ENCODE data around the gene PCAT6.
"Not testable (repeated sequence)": the region's sequence is repeated elsewhere in the genome, so short reads cannot be mapped to it uniquely, and the experiment has no call there.

PCAT6 gene

GRCh38 chr1:202810615-202811295 is at the start of gene PCAT6:
Gene PCAT6 (plus strand): TSS chr1:202810954.
- peak; percentile 96 for DNase-seq

GRCh38 chr1:202762019-202762418 is 48.7 kb upstream of the PCAT6 start:
- DNase-seq: no peak

DNA sequence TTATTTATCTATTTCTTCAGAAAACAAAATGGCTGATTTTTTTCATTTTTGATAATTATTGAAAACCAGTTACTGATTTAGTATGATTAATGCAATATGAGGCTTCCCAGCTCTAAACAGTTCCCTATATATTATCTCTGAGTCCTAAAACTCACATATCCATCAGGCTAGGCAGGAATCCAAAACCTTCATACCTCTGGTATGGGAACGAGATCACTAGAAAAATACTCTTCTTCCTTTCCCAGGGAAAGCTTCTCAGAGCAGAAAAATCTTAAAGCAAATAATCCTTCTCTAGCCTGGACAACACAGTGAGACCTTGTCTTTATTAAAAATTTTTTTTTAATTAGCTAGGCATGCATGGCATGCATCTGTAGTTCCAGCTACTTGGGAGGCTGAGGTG is 45.0 kb upstream of the PCAT6 start:
- no peak for DNase-seq

GRCh38 chr1:202770135-202770534 is 40.6 kb upstream of the PCAT6 start:
- no peak for DNase-seq

DNA sequence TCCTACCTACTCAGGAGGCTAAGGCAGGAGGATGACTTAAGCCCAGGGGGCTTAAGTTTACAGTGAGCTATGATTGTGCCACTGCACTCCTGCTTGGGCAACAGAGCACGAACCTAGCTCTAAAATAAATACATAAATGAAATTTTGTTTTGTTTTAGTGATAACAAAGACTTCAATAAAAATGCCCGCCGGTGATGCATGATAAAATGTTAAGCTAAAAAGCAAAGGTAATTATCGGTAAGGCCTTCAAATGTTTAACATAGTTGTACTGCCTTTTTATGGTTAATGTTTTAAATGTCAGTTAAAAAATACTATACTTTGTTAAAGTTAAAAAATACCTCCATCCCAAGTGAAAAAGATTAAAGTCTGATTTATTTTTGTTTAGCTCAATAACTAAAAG is 29.6 kb upstream of the PCAT6 start:
- DNase-seq: no peak

DNA sequence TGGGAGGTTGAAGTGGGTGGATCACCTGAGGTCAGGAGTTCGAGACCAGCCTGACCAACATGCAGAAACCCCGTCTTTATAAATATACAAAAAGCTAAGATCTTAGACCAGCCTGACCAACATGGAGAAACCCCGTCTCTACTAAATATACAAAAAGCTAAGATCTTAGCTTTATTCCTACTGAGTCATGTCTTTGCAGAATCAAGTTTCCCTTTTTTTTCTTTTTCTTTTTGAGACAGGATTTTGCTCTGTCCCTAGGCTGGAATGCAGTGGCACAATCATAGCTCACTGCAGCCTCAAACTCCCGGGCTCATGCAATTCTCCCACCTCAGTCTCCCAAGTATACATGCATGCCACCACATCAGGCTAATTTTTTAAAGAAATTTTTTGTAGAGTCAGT is 23.9 kb upstream of the PCAT6 start:
- DNase-seq: no peak

DNA sequence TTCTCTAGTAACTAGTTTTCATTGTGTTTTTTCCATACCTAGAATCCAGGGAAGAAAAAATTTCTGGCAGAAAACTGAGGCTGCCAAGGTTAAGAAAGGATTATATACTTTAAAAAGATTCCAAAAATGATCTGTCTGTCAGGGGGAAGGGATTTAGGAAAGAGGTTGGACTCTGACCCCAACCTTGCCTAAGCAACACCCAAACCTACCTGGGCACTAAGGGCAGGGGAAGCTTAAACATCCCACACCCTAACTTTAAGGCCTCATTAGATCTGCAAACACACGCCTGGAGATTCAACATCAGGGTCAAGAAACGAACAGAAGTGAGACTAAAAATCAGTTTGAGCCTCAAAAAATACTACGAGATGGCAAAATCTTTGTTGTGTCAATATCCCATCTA is 22.0 kb upstream of the PCAT6 start:
- no peak for DNase-seq

- peak; percentile 25 for DNase-seq
These were observed 19.5 kb upstream of the PCAT6 start for GRCh38 chr1:202791077-202791747.

DNA sequence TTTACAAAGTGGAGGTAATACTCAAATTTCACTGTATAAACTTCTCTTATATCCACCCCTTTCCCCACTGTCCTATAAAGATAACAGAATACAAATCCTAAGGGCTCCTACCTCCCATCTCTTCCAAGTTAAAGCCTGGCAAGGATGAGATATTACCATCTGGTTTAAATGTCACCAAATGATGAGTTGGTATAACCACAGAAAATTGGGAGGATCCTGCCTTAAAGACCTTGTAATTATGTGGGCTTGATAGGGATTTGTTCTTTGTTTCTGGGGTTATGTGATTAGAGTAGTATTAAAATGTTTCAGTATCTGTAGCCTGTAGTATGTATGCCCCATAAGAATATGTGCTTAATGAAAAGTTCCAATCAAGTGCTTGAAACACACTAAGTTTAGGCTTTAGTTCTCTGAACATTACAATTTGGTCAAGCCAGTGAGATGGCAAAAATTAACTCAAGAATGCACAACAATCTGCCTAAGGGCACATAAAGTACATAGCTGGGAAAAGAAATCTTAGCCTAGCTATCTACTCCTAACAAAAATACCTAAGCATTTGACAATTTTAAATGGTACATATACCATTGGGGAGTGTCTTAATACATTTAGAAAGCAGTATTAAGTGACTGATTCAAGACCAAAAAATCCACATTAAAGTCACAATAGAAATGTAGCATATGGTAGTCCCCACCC is 16.6 kb upstream of the PCAT6 start:
- peak; percentile 73 for DNase-seq

GRCh38 chr1:202794931-202795330 is 15.8 kb upstream of the PCAT6 start:
- DNase-seq: not testable (repeated sequence)

DNA sequence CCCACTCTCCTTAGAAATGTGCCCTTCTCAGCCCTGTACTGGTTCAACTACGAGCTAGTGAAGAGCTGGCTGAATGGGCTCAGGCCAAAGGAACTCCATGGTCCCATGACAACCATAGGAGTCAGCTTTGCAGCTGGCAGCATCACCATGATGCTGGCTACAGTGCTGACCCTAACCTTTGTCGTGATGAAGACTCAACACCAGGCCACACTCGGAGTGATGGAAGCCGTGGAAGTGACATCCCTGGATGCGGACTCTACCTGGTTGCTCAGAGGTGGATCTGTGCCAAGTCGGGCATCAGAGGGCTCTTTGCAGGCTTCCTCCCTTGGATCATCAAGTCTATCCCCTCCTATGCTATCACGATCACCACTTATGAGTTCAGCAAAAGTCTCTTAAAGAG is 14.1 kb upstream of the PCAT6 start:
- DNase-seq: no peak

DNA sequence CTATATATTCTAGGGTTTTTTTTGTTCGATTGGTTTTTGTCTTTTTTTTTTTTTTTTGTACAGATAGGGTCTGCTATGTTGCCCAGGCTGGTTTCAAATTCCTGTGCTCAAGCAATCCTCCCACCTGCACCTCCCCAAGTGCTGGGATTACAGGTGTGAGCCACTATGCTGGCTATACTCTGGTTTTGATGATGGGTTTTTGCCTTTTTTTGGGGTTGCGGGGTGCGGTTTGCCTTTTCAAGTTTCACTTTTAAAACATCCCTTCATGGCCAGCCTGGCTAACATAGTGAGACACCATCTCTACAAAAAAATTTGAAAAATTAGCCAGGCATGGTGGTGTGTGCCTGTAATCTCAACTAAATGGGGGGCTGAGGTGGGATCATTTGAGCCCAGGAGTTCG is 12.5 kb upstream of the PCAT6 start:
- DNase-seq: no peak

- DNase-seq: no peak
These were observed 11.9 kb upstream of the PCAT6 start for GRCh38 chr1:202798792-202799331.

- no peak for DNase-seq
These were observed 10.0 kb upstream of the PCAT6 start for GRCh38 chr1:202800742-202801141.

- DNase-seq: no peak
These were observed 9.6 kb upstream of the PCAT6 start for GRCh38 chr1:202801175-202801574.

GRCh38 chr1:202802034-202802433 is 8.7 kb upstream of the PCAT6 start:
- DNase-seq: no peak

GRCh38 chr1:202802998-202803932 is 7.5 kb upstream of the PCAT6 start:
- DNase-seq: peak; percentile 47

- DNase-seq: peak; percentile 52
These were observed 6.6 kb upstream of the PCAT6 start for GRCh38 chr1:202804126-202804525.

- peak; percentile 67 for DNase-seq
These were observed 4.6 kb upstream of the PCAT6 start for GRCh38 chr1:202805886-202806844.

DNA sequence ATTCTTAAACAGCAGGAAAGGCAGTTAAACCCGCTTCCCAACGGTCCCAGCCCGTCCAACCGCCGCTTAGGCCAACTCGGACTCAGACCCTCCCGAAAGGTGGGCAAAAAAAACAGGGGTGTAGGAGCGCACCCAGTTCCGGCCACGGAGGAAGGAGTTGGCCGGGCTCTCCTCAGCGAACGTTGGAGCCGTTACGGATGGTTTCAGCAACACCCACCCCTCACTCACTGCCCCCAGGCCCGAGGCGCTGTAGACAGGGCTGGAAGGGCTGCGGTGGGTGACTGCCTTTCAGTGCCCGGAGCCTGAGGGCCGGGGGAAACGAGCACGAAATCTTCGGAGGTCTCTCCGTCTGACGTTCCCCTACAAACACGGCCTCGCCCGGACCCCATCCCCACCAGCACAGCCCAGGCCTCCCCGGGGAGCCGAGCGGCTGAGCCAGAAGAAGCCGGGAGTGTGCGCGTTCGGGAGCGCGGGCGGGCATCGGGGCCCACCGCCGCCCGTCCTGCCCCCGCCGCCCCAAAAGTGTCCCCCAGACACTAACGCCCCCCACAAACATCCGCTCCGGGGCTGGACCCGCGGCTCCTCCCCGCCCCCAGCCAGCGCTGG is 3.8 kb upstream of the PCAT6 start:
- DNase-seq: peak; percentile 72

DNA sequence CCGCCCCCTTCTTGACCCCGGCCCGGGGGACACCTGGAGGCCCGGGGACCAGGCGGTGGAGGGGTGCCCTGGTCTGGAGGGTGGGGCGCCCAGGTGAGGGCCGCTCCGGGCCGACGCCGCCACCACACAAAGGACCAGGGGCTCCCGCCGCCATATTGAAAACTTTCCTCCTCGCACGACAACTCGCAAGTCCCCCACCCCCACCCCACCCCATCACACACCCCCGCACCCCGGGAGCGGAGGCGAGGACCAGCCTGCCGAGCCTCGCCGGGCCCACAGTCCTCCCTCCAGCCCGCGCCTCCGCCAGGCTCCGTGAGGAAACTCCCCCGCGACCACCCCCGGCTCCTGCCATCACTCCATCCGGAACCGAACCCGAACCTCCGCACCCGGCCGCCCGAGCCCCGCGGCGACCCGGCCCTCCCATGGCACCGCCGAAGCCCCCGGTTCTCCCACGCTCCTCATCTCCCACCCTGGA is 3.3 kb upstream of the PCAT6 start:
- DNase-seq: peak; percentile 73
